Measurements from ENCODE around the gene FSD1. TPM values are rescaled to one million over a fixed set of nuclear protein-coding genes. Genes with fewer than 3 reads are reported as not detected.
"Not testable (repeated sequence)": the region's sequence is repeated elsewhere in the genome, so short reads cannot be mapped to it uniquely, and the experiment has no call there.

FSD1 gene
- total RNA-seq, 4 donors from 2014 or later: not detected

DNA sequence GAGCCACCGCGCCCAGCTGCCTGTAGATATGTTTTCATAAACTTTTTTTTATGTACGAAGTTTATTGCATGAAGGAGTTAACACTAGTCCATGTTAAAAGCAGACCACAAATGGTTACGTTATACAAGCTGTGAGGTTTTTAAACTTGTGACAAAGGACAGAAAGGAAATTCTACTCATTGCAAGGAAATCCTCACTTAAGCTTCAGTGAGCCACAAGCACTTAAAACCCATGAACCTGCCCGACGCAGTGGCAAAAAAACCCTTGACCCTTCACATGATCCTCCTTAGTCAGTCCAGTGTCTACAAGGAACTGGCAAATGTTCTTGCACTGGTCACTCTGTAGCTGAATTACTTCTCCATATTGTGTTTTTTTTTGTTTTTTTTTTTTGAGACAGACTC lies 43.1 kb downstream of the FSD1 start:
- Histone ChIP-seq H3K27ac (no peak overlapping the region), H3K36me3 (no peaks in the 10 kb centered on the region), H3K27me3 (no peaks in the 10 kb centered on the region), H3K9me3 (no peaks in the 10 kb centered on the region), H3K4me1 (peaks cover 7 to 11% of the 10 kb centered on the region in 2 donors), H3K4me3 (no peak overlapping the region)
- ATAC-seq (no peak), DNase-seq (no peak)
- in situ Hi-C loops (cut with MboI; ENCODE audit: low sequenced_read_pairs in 4 of 4): no loop called here
- intact Hi-C loops (cut with DNase I; ENCODE audit: low total_unique reads): loop anchor here (10.0 kb wide), 2 partner anchors 107 to 363 kb away; partner anchors contain the start of genes EEF2 and UBXN6
- TF ChIP-seq, protein P1, sequence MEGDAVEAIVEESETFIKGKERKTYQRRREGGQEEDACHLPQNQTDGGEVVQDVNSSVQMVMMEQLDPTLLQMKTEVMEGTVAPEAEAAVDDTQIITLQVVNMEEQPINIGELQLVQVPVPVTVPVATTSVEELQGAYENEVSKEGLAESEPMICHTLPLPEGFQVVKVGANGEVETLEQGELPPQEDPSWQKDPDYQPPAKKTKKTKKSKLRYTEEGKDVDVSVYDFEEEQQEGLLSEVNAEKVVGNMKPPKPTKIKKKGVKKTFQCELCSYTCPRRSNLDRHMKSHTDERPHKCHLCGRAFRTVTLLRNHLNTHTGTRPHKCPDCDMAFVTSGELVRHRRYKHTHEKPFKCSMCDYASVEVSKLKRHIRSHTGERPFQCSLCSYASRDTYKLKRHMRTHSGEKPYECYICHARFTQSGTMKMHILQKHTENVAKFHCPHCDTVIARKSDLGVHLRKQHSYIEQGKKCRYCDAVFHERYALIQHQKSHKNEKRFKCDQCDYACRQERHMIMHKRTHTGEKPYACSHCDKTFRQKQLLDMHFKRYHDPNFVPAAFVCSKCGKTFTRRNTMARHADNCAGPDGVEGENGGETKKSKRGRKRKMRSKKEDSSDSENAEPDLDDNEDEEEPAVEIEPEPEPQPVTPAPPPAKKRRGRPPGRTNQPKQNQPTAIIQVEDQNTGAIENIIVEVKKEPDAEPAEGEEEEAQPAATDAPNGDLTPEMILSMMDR (IDR thresholded peaks at IDR 0.05 in 4 of 5, conservative IDR thresholded peaks at IDR 0.05 in 1 of 5): no peak
- TF ChIP-seq POLR2A (IDR thresholded peaks at IDR 0.05): no peak

DNA sequence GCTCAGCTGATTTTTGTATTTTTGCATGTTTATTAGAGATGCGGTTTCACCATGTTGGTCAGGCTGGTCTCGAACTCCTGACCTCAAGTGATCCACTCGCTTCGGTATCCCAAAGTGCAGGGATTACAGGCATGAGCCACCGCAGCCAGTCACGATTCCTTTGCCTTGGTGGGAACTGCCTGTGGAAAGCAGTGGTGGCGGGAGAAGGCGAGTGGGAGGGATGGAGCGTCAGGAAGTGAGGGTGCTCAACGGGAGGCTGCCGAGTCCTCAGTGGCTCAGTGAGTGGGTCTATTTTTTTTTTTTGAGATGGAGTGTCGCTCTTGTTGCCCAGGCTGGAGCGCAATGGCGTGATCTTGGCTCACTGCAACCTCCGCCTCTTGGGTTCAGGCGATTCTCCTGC lies 44.8 kb downstream of the FSD1 start:
- H3K36me3 ChIP-seq; H3K9me3 ChIP-seq; H3K27ac ChIP-seq; ATAC-seq; in situ Hi-C loops (cut with MboI; ENCODE audit: low sequenced_read_pairs in 4 of 4); DNase-seq; H3K4me3 ChIP-seq; H3K27me3 ChIP-seq; H3K4me1 ChIP-seq: not testable (repeated sequence)
- intact Hi-C loops (cut with DNase I; ENCODE audit: low total_unique reads): loop anchor here (10.0 kb wide), 2 partner anchors 106 to 364 kb away; partner anchors contain the start of genes EEF2 and UBXN6

DNA sequence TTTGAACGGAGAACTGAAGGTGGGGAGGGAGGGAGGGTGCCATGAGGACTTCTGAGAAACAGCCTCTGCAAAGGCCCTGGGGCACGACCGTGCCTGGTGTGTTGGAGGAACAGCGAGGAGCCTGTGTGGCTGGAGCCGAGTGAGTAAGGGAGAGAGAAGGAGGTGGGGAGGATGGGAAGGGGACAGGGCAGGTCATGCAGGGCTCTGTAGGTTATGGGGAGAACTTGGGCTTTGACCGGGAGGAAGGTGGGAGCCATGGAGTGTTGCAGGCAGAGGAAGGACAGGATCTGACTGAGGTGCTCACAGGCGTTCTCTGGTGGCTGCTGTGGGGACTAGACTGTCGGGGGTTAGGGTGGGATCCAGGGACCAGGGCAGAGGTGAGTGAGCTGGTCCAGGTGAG lies 45.7 kb downstream of the FSD1 start:
- no peak for ATAC-seq
- intact Hi-C loops (cut with DNase I; ENCODE audit: low total_unique reads) (no loop called here), in situ Hi-C loops (cut with MboI; ENCODE audit: low sequenced_read_pairs in 4 of 4) (loop anchor here in 1 of 4 donors (10.0 kb wide), 1 partner anchor 85 kb away; no protein-coding TSS in a partner anchor)
- TF ChIP-seq, protein P1 (IDR thresholded peaks at IDR 0.05 in 4 of 5, conservative IDR thresholded peaks at IDR 0.05 in 1 of 5): no peak
- TF ChIP-seq POLR2A (IDR thresholded peaks at IDR 0.05): no peak
- no peaks in the 10 kb centered on the region for H3K9me3 ChIP-seq
- no peak for DNase-seq
- H3K36me3 ChIP-seq: no peaks in the 10 kb centered on the region
- no peak overlapping the region for H3K4me3 ChIP-seq
- no peak overlapping the region for H3K27ac ChIP-seq
- H3K27me3 ChIP-seq: no peaks in the 10 kb centered on the region
- H3K4me1 ChIP-seq: peaks cover 0 to 4% of the 10 kb centered on the region in 2 donors

DNA sequence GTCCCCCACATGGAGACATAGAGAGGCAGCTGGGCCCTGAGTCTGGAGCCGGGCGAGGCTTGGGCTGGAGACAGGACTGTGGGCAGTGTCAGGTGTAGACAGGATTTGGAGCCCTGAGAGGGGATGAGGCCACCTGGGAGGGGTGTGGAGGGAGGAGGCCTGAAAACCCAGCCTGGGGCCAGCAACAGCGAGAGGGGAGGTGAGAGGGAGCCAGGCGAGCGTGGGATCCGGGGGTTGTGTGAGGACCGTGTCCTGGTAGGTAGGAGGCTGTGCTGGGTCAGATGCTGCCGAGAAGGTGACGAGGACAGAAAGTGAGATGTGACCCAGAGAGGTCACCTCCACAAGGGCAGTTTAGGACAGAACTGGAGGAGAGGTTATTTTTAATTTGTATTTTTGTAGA lies 46.3 kb downstream of the FSD1 start:
- intact Hi-C loops (cut with DNase I; ENCODE audit: low total_unique reads): no loop called here

DNA sequence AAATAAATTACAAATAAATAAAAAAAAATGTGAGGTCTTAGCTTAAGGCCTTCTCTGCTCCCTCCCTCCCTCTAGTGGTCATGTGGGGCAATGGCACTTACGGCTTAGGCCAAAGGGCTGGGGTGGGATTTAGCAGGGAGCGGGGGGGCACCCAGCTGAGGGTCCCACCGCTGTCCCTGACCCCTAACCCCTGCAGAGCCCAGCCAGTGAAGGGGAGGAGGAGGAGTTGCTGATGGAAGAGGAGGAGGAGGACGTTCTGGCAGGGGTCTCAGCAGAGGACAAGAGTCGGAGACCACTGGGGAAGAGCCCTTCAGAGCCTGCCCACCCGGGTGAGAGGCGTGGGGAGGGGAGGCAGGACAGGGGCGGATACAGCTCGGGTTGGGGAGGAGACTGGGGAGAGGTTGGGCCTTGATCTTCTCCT lies 48.3 kb downstream of the FSD1 start:
- in situ Hi-C loops (cut with MboI; ENCODE audit: low sequenced_read_pairs in 4 of 4) (loop anchor here in 1 of 4 donors (10.0 kb wide), 1 partner anchor 88 kb away; no protein-coding TSS in a partner anchor), intact Hi-C loops (cut with DNase I; ENCODE audit: low total_unique reads) (loop anchor here (1.0 kb wide), 1 partner anchor 85 kb away; no protein-coding TSS in a partner anchor)
- H3K4me1 ChIP-seq: no peaks in the 10 kb centered on the region

More for the DNA sequence above, 46.3 kb downstream of the FSD1 start:
- Histone ChIP-seq H3K36me3 (no peaks in the 10 kb centered on the region), H3K27ac (no peak overlapping the region), H3K4me1 (no peaks in the 10 kb centered on the region), H3K9me3 (no peaks in the 10 kb centered on the region), H3K27me3 (no peaks in the 10 kb centered on the region), H3K4me3 (no peak overlapping the region)
- TF ChIP-seq, protein P1 (IDR thresholded peaks at IDR 0.05 in 4 of 5, conservative IDR thresholded peaks at IDR 0.05 in 1 of 5): no peak
- no peak for TF ChIP-seq POLR2A (IDR thresholded peaks at IDR 0.05)
- DNase-seq (no peak), ATAC-seq (no peak)
- in situ Hi-C loops (cut with MboI; ENCODE audit: low sequenced_read_pairs in 4 of 4): loop anchor here in 1 of 4 donors (10.0 kb wide), 1 partner anchor 86 kb away; no protein-coding TSS in a partner anchor

More for the DNA sequence above, 48.3 kb downstream of the FSD1 start:
- Histone ChIP-seq H3K36me3 (no peaks in the 10 kb centered on the region), H3K9me3 (no peaks in the 10 kb centered on the region), H3K27me3 (no peaks in the 10 kb centered on the region), H3K4me3 (no peak overlapping the region), H3K27ac (no peak overlapping the region)
- ATAC-seq (peak; percentile 25 to 77), DNase-seq (no peak)
- TF ChIP-seq, protein P1 (IDR thresholded peaks at IDR 0.05 in 4 of 5, conservative IDR thresholded peaks at IDR 0.05 in 1 of 5): peak; percentile 56 to 86 (median 67)
- TF ChIP-seq POLR2A (IDR thresholded peaks at IDR 0.05): no peak
